GM18508 (cell line): ENCODE results near the gene TICAM2.

Source experiments
- ATAC-seq: cut with Tn5 transposase; IDR thresholded peaks from one replicate; pipeline ENCODE4 v1.9.1; 2021; ENCODE audit warnings: moderate number of reproducible peaks; ENCODE audit not compliant: insufficient read depth, unreplicated experiment

Gene TICAM2

DNA sequence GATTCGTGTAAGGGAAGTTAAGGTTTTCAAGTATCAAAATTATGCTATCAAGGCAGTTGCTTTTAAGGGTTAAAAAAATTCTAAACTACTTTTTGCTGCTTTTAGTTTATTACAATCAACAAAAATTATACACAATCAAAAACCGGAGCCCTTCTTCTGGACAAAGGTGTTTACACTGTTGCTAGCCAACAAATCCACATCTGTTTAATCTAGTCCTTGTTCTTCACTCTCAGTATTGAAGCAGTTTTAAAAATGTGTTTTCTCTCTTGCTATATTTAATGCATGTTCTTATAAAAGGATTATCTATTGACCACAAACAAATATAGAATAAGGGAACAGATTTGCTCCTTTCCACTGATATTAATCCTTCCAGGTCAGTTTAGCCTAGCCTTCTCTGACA lies 60.2 kb downstream of the TICAM2 start:
- ATAC-seq: no peak

DNA sequence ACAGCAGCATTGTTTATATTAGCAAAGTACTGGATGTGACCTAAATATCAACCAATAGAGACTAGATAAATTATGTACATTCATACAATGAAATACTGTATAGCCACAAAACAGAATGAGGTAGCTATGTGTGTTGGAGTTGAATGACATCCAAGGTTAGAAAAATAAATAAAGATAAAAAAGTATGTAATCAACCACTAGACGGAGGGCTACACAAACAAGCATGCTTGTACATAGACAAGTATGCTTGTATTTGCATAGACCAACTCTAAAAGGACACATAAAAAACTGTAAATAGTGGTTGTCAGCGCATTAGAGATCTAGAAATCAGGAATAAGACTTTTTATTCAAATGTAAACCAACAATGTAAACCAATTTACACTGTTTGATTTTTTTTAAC lies 60.7 kb downstream of the TICAM2 start:
- no peak for ATAC-seq

DNA sequence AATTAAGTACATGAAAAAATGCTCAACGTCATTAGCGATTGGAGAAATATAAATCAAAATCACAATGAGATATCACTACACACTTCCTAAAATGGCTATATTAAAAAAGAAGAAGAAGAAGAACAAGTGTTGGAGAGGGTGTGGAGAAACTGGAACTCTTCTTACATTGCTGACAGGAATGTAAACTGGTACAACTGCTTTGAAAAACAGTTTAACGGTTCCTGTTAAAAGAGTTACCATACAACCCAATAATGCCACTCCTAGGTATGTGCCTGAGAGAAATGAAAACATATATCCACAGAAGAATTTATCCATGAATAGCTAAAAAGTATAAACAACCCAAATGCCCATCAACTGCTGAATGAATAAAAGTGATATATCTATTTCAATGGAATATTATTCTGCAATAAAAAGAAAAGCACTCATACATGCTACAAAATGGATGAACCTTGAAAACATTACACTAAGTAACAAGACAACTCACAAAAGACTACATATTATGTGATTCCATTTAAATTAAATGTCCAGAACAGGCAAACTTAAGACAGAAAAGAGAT lies 66.7 kb downstream of the TICAM2 start:
- ATAC-seq: no peak

DNA sequence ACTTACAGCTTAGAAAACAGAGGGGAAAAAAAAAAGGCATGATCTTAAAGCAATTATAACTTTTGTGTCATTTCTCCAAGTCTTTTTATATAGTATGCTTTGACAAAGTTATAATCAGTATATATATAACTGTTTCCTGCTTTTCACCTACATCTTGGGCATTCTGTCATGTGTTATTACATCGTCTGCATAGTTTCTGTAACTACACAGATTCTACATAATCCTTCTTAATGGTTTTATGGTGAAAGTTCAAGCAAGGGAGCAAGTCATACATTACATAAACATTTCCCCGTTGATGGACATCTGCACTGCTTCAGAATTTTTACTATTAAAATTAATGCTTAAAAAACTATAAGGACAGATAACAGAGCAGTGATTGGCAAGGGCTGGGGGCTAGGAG lies 69.8 kb downstream of the TICAM2 start:
- no peak for ATAC-seq

DNA sequence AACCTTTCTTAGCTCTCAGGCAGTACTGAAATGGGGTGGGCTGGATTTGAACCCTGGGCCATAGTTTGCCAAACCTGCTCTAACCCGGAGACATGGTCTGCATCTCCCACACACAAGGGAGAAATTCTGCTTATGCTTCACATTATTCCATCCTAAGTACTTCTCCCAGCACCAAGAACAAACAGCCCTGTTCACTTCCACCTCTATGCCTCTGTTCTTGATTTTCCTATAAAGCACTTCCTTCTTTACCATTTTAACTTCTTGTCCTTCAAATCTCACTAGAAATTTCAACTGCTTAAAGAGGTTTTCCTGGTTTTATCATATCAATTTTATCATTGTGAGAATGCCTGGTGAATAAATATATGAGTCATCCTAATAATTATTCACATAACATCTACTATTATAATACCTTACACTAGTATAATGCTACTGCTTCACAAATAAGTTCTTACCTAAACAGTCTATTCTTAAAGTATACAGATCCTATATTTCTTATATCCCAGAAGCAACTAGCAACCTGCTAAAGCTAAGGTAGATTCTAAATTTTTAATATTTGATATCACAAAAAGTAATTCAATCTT lies 70.4 kb downstream of the TICAM2 start:
- no peak for ATAC-seq

DNA sequence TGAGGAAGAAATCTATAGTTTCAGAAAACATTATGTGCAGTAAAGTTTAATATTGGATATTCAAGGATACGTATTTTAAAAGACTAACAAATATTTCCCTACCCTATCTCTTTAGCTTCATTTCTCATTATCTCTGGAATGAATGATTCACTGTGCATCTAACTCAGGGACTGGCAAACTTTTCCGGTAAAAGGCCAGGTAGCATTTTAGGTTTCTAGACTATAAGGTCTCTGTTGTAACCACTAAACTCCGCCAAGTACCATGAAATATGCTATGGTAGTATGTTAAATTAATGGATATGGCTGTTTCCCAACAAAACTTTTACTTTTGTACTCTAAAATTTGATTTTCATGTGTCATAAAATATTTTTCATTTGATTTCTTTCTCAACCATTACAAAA lies 70.9 kb downstream of the TICAM2 start:
- no peak for ATAC-seq

DNA sequence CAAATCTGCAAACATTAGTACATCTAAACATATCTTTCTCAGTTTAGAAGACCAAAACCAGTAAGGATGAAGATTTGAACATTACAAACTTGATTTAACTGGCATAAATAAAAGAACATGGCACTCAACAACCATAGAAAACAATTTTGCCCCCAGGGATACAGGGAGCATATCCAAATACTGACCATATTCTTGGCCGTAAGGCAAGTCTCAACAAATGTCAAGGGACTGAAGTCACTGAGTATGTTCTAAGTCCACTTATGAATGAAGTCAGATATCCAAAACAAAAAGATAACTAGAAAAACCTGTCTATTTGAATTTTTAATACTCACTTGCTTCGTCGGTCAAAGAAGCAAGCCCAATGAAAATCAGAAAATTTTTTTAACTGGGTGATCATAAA lies 71.9 kb downstream of the TICAM2 start:
- ATAC-seq: no peak
